Measurements from ENCODE around the gene GRM4. TPM values are rescaled to one million over a fixed set of nuclear protein-coding genes. Genes with fewer than 3 reads are reported as not detected.

GRM4 gene
- total RNA-seq, 1 experiment from 2014 or later: 5.6 TPM

- Histone ChIP-seq H3K14ac (ENCODE audit: insufficient read depth, low read length) (no peak overlapping the region), H3K4me1 (ENCODE audit: insufficient read depth, low read length) (no peaks in the 10 kb centered on the region; the same call in 1 of the 2 replicates), H3K27me3 (ENCODE audit: insufficient read depth, low read length) (no peaks in the 10 kb centered on the region), H3K27ac (ENCODE audit: insufficient read length, low read depth, low read length) (no peak overlapping the region), H3K79me2 (ENCODE audit: insufficient read depth, low read length) (no peaks in the 10 kb centered on the region), H3K4me2 (ENCODE audit: insufficient read depth, insufficient read length, low read length) (no peak overlapping the region), H3K18ac (ENCODE audit: insufficient read length, low read depth, low read length) (no peak overlapping the region), H3K79me1 (ENCODE audit: insufficient read depth, low read depth, low read length, poor library complexity, severe bottlenecking) (no peaks in the 10 kb centered on the region), H2BK5ac (ENCODE audit: insufficient read length, low read length) (no peak overlapping the region), H4K8ac (replicated peaks; ENCODE audit: insufficient read length, low read depth, low read length) (no peak overlapping the region), H2AK5ac (ENCODE audit: insufficient read length, low read length) (no peak overlapping the region), H3T11ph (ENCODE audit: low read length) (no peak overlapping the region), H3K9ac (ENCODE audit: extremely low read depth, insufficient read length, low read length) (no peak overlapping the region), H2AFZ (ENCODE audit: low read length) (no peak overlapping the region), H3K9me3 (ENCODE audit: control insufficient read depth, low read depth, low read length) (no peaks in the 10 kb centered on the region), H2BK15ac (ENCODE audit: low read depth, low read length) (no peak overlapping the region), H2BK12ac (ENCODE audit: insufficient read length, low read depth, low read length) (no peak overlapping the region), H4K5ac (ENCODE audit: insufficient read length, low read depth, low read length) (no peak overlapping the region), H3K23me2 (ENCODE audit: insufficient read length, low read depth, low read length, poor library complexity, severe bottlenecking) (no peaks in the 10 kb centered on the region), H3K23ac (ENCODE audit: insufficient read length, low read depth, low read length) (no peak overlapping the region), H3K56ac (ENCODE audit: insufficient read length, low read depth, low read length) (no peak overlapping the region), H4K91ac (ENCODE audit: insufficient read length, low read depth, low read length) (no peak overlapping the region), H3K4ac (ENCODE audit: low read depth, low read length) (no peak overlapping the region), H2BK120ac (ENCODE audit: low read depth, low read length, poor library complexity, severe bottlenecking) (no peak overlapping the region), H4K20me1 (ENCODE audit: control insufficient read depth, insufficient read depth, insufficient read length) (peaks cover 2% of the 10 kb centered on the region), H2BK20ac (ENCODE audit: low read depth, low read length, poor library complexity, severe bottlenecking) (no peak overlapping the region)
- H3K4me3 Mint-ChIP-seq: no peak overlapping the region
- H3K9me3 Mint-ChIP-seq: no peaks in the 10 kb centered on the region
- no peak for DNase-seq
- peaks cover 26 to 35% of the 10 kb centered on the region in 2 experiments for H3K4me1 Mint-ChIP-seq
- H3K27me3 Mint-ChIP-seq (ENCODE audit: low read depth): no peaks in the 10 kb centered on the region; the same call in 1 of the 2 replicates
- 0 out of 7 replicates have a peak overlapping the region, but pooled peaks of 1 of the 3 experiments have one; percentile 40 for H3K27ac Mint-ChIP-seq
- no CpG with 5 or more reads among the region's 6 CpGs for WGBS (ENCODE audit: extremely low coverage, insufficient read length, low lambda C conversion rate)
- TF ChIP-seq CTCF (conservative IDR thresholded peaks at IDR 0.05): no peak
- peaks cover 0 to 1% (median 0%) of the 10 kb centered on the region in 3 experiments; a peak in 2 of 7 replicates for H3K36me3 Mint-ChIP-seq (ENCODE audit: insufficient read depth in 1 of 3, low read depth in 3 of 3)
Observed at GRCh38 chr6:34093206-34093605, 52.7 kb downstream of the GRM4 start.

Measured in H9 (cell line).